Hepatocyte (in vitro differentiated cells): ENCODE results near the gene AUTS2. TPM values are rescaled to one million over a fixed set of nuclear protein-coding genes. Genes with fewer than 3 reads are reported as not detected.

Experiments
- DNase-seq: peaks from one replicate; pipeline ENCODE4 v3.0.0-alpha.2; 2016; ENCODE audit warnings: low spot score
- H2AFZ ChIP-seq: fragments of 200-600 bp; sonication (generic); 2 replicates; pipeline ENCODE4 v1.6.0; 2016; ENCODE audit warnings: antibody characterized with exemption, mild to moderate bottlenecking
- H3K27ac ChIP-seq: fragments of 200-600 bp; sonication (generic); 2 replicates; pipeline ENCODE4 v1.5.1; 2016; ENCODE audit warnings: mild to moderate bottlenecking
- H3K27me3 ChIP-seq: fragments of 200-600 bp; sonication (generic); 2 replicates; pipeline ENCODE4 v1.6.1; 2016
- H3K36me3 ChIP-seq: fragments of 200-600 bp; sonication (generic); replicated peaks from 2 replicates; pipeline ENCODE4 v1.5.1; 2016; ENCODE audit warnings: low read depth; ENCODE audit not compliant: insufficient read depth
- H3K4me1 ChIP-seq: fragments of 200-600 bp; sonication (generic); 2 replicates; pipeline ENCODE4 v1.5.1; 2016; ENCODE audit warnings: mild to moderate bottlenecking, moderate library complexity; ENCODE audit not compliant: insufficient read depth
- H3K4me2 ChIP-seq: fragments of 200-600 bp; sonication (generic); 2 replicates; pipeline ENCODE4 v1.6.0; 2016
- H3K4me3 ChIP-seq: fragments of 200-600 bp; sonication (generic); 2 replicates; pipeline ENCODE4 v1.5.1; 2016; ENCODE audit warnings: mild to moderate bottlenecking
- H3K79me2 ChIP-seq: fragments of 200-600 bp; sonication (generic); 2 replicates; pipeline ENCODE4 v1.6.0; 2017; ENCODE audit warnings: mild to moderate bottlenecking
- H3K9me2 ChIP-seq: fragments of 200-600 bp; sonication (generic); replicated peaks from 2 replicates; pipeline ENCODE4 v1.6.0; 2017; ENCODE audit warnings: mild to moderate bottlenecking; ENCODE audit not compliant: insufficient read depth
- H3K9me3 ChIP-seq: fragments of 200-600 bp; sonication (generic); 2 replicates; pipeline ENCODE4 v1.5.1; 2016; ENCODE audit warnings: low read depth, mild to moderate bottlenecking
- H4K20me1 ChIP-seq: fragments of 200-600 bp; sonication (generic); 2 replicates; pipeline ENCODE4 v1.6.0; 2016; ENCODE audit warnings: mild to moderate bottlenecking; ENCODE audit not compliant: insufficient read depth, poor library complexity, severe bottlenecking
- CTCF ChIP-seq: fragments of 200-600 bp; sonication (generic); IDR thresholded peaks from 2 replicates; pipeline ENCODE4 v1.5.1; 2016; ENCODE audit warnings: antibody characterized with exemption, mild to moderate bottlenecking; ENCODE audit not compliant: poor library complexity
- EZH2 ChIP-seq: fragments of 200-600 bp; sonication (generic); IDR thresholded peaks from 2 replicates; pipeline ENCODE4 v1.6.1; 2016; ENCODE audit warnings: antibody characterized with exemption, mild to moderate bottlenecking, borderline replicate concordance
- EZH2phosphoT487 ChIP-seq: fragments of 200-600 bp; sonication (generic); IDR thresholded peaks from one replicate; pipeline ENCODE4 v1.6.1; 2018; ENCODE audit warnings: antibody characterized with exemption, mild to moderate bottlenecking, low read depth, moderate library complexity; ENCODE audit not compliant: unreplicated experiment, severe bottlenecking
- WGBS: methylation state at CpG from one replicate; pipeline ENCODE4 v1.1.6; 2016; ENCODE audit warnings: low lambda C conversion rate; ENCODE audit errors: missing lambda C conversion rate; 5-methylcytosine and 5-hydroxymethylcytosine counted together
- polyA plus RNA-seq: library from polyadenylated mRNA; unstranded; fragments of >200 nt; fragmentation: Nextera tagmentation; extraction: Ambion mirVana; gene quantifications from 2 replicates; pipeline ENCODE4 v1.2.1, GENCODE V29; 2016
- total RNA-seq: library from RNA; depleted of rRNA; stranded (reverse); fragments of >200 nt; gene quantifications from 2 replicates; pipeline ENCODE4 v1.2.3, GENCODE V29; 2014

The AUTS2 gene
- total and polyA plus RNA-seq, 2 experiments from 2014 or later = 34.4 to 40.9 TPM

- no peak overlapping the region for H3K4me2 ChIP-seq
- H3K9me2 ChIP-seq = no peaks in the 10 kb centered on the region
- no peaks in the 10 kb centered on the region for H3K27me3 ChIP-seq
- no peaks in the 10 kb centered on the region for H3K36me3 ChIP-seq
- H4K20me1 ChIP-seq = no peaks in the 10 kb centered on the region
- H3K79me2 ChIP-seq = no peaks in the 10 kb centered on the region
- H3K27ac ChIP-seq = no peak overlapping the region
- H3K4me3 ChIP-seq = no peak overlapping the region
- 66% methylated on average over 3 of the region's 3 CpGs for WGBS
- no peaks in the 10 kb centered on the region for H3K9me3 ChIP-seq
- no peak for DNase-seq
- H3K4me1 ChIP-seq = peaks cover 8% of the 10 kb centered on the region
- H2AFZ ChIP-seq = no peak overlapping the region
- TF ChIP-seq CTCF = no peak
- no peak for TF ChIP-seq EZH2
- no peak for TF ChIP-seq EZH2phosphoT487
Observed at GRCh38 chr7:70217571-70217970, 619.3 kb downstream of the AUTS2 start.

GRCh38 chr7:70218006-70218405 lies 619.7 kb downstream of the AUTS2 start:
- Histone ChIP-seq H3K27me3 (no peaks in the 10 kb centered on the region), H4K20me1 (no peaks in the 10 kb centered on the region), H3K36me3 (no peaks in the 10 kb centered on the region), H3K4me1 (peaks cover 8% of the 10 kb centered on the region), H3K4me2 (no peak overlapping the region), H3K9me2 (no peaks in the 10 kb centered on the region), H3K4me3 (no peak overlapping the region), H3K79me2 (no peaks in the 10 kb centered on the region), H2AFZ (no peak overlapping the region), H3K27ac (no peak overlapping the region), H3K9me3 (no peaks in the 10 kb centered on the region)
- no peak for DNase-seq
- TF ChIP-seq EZH2phosphoT487 (no peak), EZH2 (no peak), CTCF (no peak)
- WGBS = 35% methylated on average over 3 of the region's 3 CpGs

GRCh38 chr7:70219061-70219460 lies 620.8 kb downstream of the AUTS2 start:
- no peak overlapping the region for H3K4me3 ChIP-seq
- no peaks in the 10 kb centered on the region for H4K20me1 ChIP-seq
- H3K27ac ChIP-seq = no peak overlapping the region
- H3K27me3 ChIP-seq = no peaks in the 10 kb centered on the region
- WGBS = 97% methylated on average over 4 of the region's 4 CpGs
- TF ChIP-seq EZH2phosphoT487 (no peak), EZH2 (no peak), CTCF (no peak)
- no peaks in the 10 kb centered on the region for H3K9me2 ChIP-seq
- no peaks in the 10 kb centered on the region for H3K79me2 ChIP-seq
- no peak overlapping the region for H2AFZ ChIP-seq
- no peak overlapping the region for H3K4me2 ChIP-seq
- no peaks in the 10 kb centered on the region for H3K9me3 ChIP-seq
- H3K36me3 ChIP-seq = no peaks in the 10 kb centered on the region
- H3K4me1 ChIP-seq = peaks cover 8% of the 10 kb centered on the region
- DNase-seq = no peak

GRCh38 chr7:70229242-70229641 lies 631.0 kb downstream of the AUTS2 start:
- no peak overlapping the region for H3K4me2 ChIP-seq
- H3K4me1 ChIP-seq = no peaks in the 10 kb centered on the region
- no peak overlapping the region for H2AFZ ChIP-seq
- peaks cover 8% of the 10 kb centered on the region for H3K9me3 ChIP-seq
- TF ChIP-seq CTCF (no peak), EZH2phosphoT487 (no peak), EZH2 (no peak)
- no peaks in the 10 kb centered on the region for H3K9me2 ChIP-seq
- no peaks in the 10 kb centered on the region for H4K20me1 ChIP-seq
- H3K27me3 ChIP-seq = no peaks in the 10 kb centered on the region
- H3K79me2 ChIP-seq = no peaks in the 10 kb centered on the region
- H3K27ac ChIP-seq = no peak overlapping the region
- no peaks in the 10 kb centered on the region for H3K36me3 ChIP-seq
- H3K4me3 ChIP-seq = no peak overlapping the region
- no peak for DNase-seq
